Neural crest cell (in vitro differentiated cells): ENCODE data around the gene FER. TPM values are rescaled to one million over a fixed set of nuclear protein-coding genes. Genes with fewer than 3 reads are reported as not detected.

Source experiments
- DNase-seq: peaks from one replicate; pipeline ENCODE4 v3.0.0; 2021; ENCODE audit warnings: low read depth, mixed read lengths, low spot score
- H3K27ac Mint-ChIP-seq: one replicate; pipeline ENCODE4 v1.8.0; 2021; ENCODE audit warnings: mild to moderate bottlenecking, mixed read lengths; ENCODE audit not compliant: unreplicated experiment
- H3K27me3 Mint-ChIP-seq: 2 replicates; pipeline ENCODE4 v1.8.0; 2021; ENCODE audit warnings: low read depth, mild to moderate bottlenecking, mixed read lengths
- H3K36me3 Mint-ChIP-seq: 2 replicates; pipeline ENCODE4 v1.8.0; 2021; ENCODE audit warnings: low read depth, mild to moderate bottlenecking, mixed read lengths
- H3K4me1 Mint-ChIP-seq: 2 replicates; pipeline ENCODE4 v1.8.0; 2021; ENCODE audit warnings: mixed read lengths
- H3K4me3 Mint-ChIP-seq: one replicate; pipeline ENCODE4 v1.8.0; 2021; ENCODE audit warnings: mild to moderate bottlenecking, mixed read lengths
- H3K9me3 Mint-ChIP-seq: 2 replicates; pipeline ENCODE4 v1.8.0; 2021; ENCODE audit warnings: mixed read lengths
- CTCF ChIP-seq: fragments of 200-600 bp; sonication (generic); conservative IDR thresholded peaks from 2 replicates; pipeline ENCODE4 v1.5.0; 2021; ENCODE audit warnings: antibody characterized with exemption, mild to moderate bottlenecking
- total RNA-seq: library from RNA; stranded (reverse); gene quantifications from 2 replicates; pipeline ENCODE4 v1.2.1, GENCODE V29; 2021

The FER gene
- total RNA-seq, 1 donor from 2014 or later, result 25.4 TPM

DNA sequence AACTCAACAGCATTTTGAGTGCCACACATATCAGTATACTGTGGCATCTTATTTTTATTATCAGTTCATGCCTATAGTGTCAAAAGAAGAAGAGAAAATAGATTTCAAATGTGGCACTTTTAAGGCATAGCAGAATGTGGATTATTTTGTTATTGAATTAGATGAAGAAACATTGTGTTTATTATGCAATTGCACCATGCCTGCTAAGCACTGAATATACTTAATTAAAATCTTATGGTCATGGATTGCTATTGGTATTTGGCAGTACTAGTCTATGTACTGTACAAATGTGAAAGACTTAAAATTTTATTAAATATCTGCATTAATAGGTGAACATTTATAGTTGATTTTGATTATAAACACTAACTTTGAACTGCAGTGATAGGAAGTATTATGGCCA is 128.8 kb downstream of the FER start:
- H3K4me1 Mint-ChIP-seq, result no peaks in the 10 kb centered on the region
- peaks cover 3% of the 10 kb centered on the region for H3K9me3 Mint-ChIP-seq
- H3K27ac Mint-ChIP-seq, result no peak overlapping the region
- peaks cover 8% of the 10 kb centered on the region for H3K36me3 Mint-ChIP-seq
- no peak for DNase-seq
- no peak for TF ChIP-seq CTCF
- H3K4me3 Mint-ChIP-seq, result no peak overlapping the region
- no peaks in the 10 kb centered on the region for H3K27me3 Mint-ChIP-seq

DNA sequence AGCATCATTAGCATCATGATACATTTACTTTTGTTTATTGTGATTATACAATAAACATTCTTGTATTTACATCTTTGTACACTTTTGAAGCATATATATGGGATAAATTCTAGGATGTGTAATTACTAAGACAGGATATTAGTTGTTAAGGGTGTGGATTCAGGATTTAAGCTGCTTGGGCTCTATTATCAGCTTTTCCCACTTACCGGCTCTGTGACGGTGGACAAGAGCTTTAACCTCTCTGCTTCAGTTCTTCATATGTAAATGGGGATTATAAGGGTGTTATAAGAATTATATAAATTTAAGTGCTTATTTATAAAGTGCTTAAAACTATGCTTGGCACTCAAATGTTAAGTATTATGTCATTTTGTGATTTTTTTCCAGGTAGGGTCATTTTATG is 131.1 kb downstream of the FER start:
- no peaks in the 10 kb centered on the region for H3K4me1 Mint-ChIP-seq
- DNase-seq, result no peak
- H3K36me3 Mint-ChIP-seq, result peaks cover 8% of the 10 kb centered on the region
- no peak overlapping the region for H3K4me3 Mint-ChIP-seq
- H3K27ac Mint-ChIP-seq, result no peak overlapping the region
- H3K27me3 Mint-ChIP-seq, result no peaks in the 10 kb centered on the region
- H3K9me3 Mint-ChIP-seq, result peaks cover 3% of the 10 kb centered on the region
- no peak for TF ChIP-seq CTCF

DNA sequence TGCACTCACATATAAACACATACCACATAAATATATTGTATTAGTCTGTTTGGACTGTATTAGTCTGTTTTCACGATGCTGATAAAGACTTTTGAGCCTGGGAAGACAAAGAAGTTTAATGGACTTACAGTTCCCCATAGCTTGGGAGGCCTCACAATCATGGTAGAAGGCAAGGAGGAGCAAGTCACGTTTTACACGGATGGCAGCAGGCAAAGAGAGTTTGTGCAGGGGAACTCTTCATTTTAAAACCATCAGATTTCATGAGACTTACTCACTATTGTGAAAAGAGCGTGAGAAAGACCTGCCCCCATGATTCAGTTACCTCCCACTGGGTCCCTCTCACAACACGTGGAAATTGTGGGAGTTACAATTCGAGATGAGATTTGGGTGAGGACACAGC is 133.4 kb downstream of the FER start:
- Mint-ChIP-seq H3K27me3 (no peaks in the 10 kb centered on the region), H3K27ac (peak overlapping the region; percentile 14), H3K36me3 (peaks cover 8% of the 10 kb centered on the region), H3K4me3 (no peak overlapping the region), H3K4me1 (no peaks in the 10 kb centered on the region), H3K9me3 (peaks cover 3% of the 10 kb centered on the region)
- DNase-seq, result no peak
- TF ChIP-seq CTCF, result no peak

DNA sequence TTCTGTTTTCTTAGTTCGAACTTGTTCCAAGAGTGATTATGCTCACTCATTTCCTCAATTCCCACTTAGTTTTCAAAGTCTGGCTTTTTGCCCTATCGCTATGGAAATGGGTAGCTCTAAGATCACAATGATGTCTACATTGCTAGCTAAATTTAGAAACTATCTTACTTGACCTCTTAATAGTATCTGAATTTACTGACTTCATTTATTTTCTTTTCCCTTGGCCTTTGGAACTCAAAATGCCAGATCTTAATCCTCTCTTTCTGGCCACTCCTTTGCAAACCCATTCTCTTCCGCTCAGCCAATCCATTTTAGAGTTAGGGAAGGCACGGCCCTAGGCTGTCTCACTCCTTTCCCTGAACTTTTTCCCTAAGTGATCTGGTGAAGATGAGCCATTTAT is 137.0 kb downstream of the FER start:
- Mint-ChIP-seq H3K4me1 (no peaks in the 10 kb centered on the region), H3K9me3 (peaks cover 3% of the 10 kb centered on the region), H3K27me3 (no peaks in the 10 kb centered on the region), H3K4me3 (no peak overlapping the region), H3K27ac (peak overlapping the region; percentile 70), H3K36me3 (peaks cover 11% of the 10 kb centered on the region)
- TF ChIP-seq CTCF, result no peak
- no peak for DNase-seq

- H3K36me3 Mint-ChIP-seq, result peaks cover 12% of the 10 kb centered on the region
These were observed 150.6 kb downstream of the FER start for GRCh38 chr5:108898257-108898656.

More at GRCh38 chr5:108898257-108898656, 150.6 kb downstream of the FER start:
- peaks cover 4% of the 10 kb centered on the region for H3K4me1 Mint-ChIP-seq
- no peaks in the 10 kb centered on the region for H3K27me3 Mint-ChIP-seq
- TF ChIP-seq CTCF, result no peak
- peaks cover 3% of the 10 kb centered on the region for H3K9me3 Mint-ChIP-seq
- no peak overlapping the region for H3K4me3 Mint-ChIP-seq
- DNase-seq, result no peak
- H3K27ac Mint-ChIP-seq, result no peak overlapping the region
